CD14-positive monocyte (primary cell): ENCODE results near the gene FBXL4. TPM values are rescaled to one million over a fixed set of nuclear protein-coding genes. Genes with fewer than 3 reads are reported as not detected.

Experiments used
- DNase-seq, 3 donors: peaks; one replicate each; pipeline ENCODE4 v3.0.0-alpha.2; 2011 to 2022
- H2AFZ ChIP-seq: 2 replicates; pipeline ENCODE4 v1.6.0; 2012; ENCODE audit warnings: mild to moderate bottlenecking, low read depth, low read length, inconsistent platforms; ENCODE audit not compliant: insufficient read depth, poor library complexity, severe bottlenecking
- H3K27ac ChIP-seq, 2 donors: 1 replicate in 1 of 2; 2 replicates in 1 of 2; pipeline ENCODE4 v1.5.1; 2012 to 2013; ENCODE audit warnings: low read length in 2 of 2, control low read depth in 1 of 2, inconsistent platforms in 1 of 2, low read depth in 1 of 2, mild to moderate bottlenecking in 1 of 2
- H3K27me3 ChIP-seq, 2 donors: one replicate each; pipeline versions ENCODE4 v1.6.0 to v1.6.1; 2011 to 2013; ENCODE audit warnings: low read length in 2 of 2; ENCODE audit not compliant: control insufficient read depth in 2 of 2, insufficient read depth in 2 of 2
- H3K36me3 ChIP-seq, 2 donors: replicated peaks in 1 of 2; 1 replicate in 1 of 2; 2 replicates in 1 of 2; pipeline versions ENCODE4 v1.5.1 to v1.6.1; 2012 to 2013; ENCODE audit warnings: low read length in 2 of 2, control low read depth in 1 of 2, inconsistent platforms in 1 of 2, mild to moderate bottlenecking in 1 of 2; ENCODE audit not compliant: insufficient read depth in 2 of 2, control insufficient read depth in 1 of 2
- H3K4me1 ChIP-seq, 2 donors: 1 replicate in 1 of 2; 2 replicates in 1 of 2; pipeline versions ENCODE4 v1.5.1 to v1.6.1; 2012 to 2013; ENCODE audit warnings: low read length in 2 of 2, control low read depth in 1 of 2, inconsistent platforms in 1 of 2, mild to moderate bottlenecking in 1 of 2, moderate library complexity in 1 of 2; ENCODE audit not compliant: insufficient read depth in 2 of 2, control insufficient read depth in 1 of 2
- H3K4me2 ChIP-seq: replicated peaks from 2 replicates; pipeline ENCODE3; 2012; ENCODE audit warnings: low read length, moderate library complexity, mild to moderate bottlenecking; ENCODE audit not compliant: poor library complexity, severe bottlenecking; ENCODE audit errors: extremely low read depth
- H3K4me3 ChIP-seq, 3 experiments: fragments of 200-600 bp in 1 of 3; sonication (generic) in 1 of 3; replicated peaks in 1 of 3; 1 replicate in 2 of 3; 2 replicates in 1 of 3; pipeline ENCODE4 v1.5.1; 2011 to 2013; ENCODE audit warnings: low read length in 3 of 3, mild to moderate bottlenecking in 3 of 3, control low read depth in 2 of 3, low read depth in 2 of 3, inconsistent platforms in 1 of 3, moderate library complexity in 1 of 3
- H3K79me2 ChIP-seq: 2 replicates; pipeline ENCODE4 v1.6.0; 2012; ENCODE audit warnings: mild to moderate bottlenecking, control low read depth, inconsistent platforms, low read length, moderate library complexity; ENCODE audit not compliant: insufficient read depth
- H3K9ac ChIP-seq: 2 replicates; pipeline ENCODE4 v1.6.0; 2017; ENCODE audit warnings: low read length, mild to moderate bottlenecking; ENCODE audit not compliant: insufficient read depth, poor library complexity, severe bottlenecking
- H3K9me3 ChIP-seq, 2 donors: replicated peaks in 1 of 2; 1 replicate in 1 of 2; 2 replicates in 1 of 2; pipeline versions ENCODE4 v1.5.1 to v1.6.1; 2012 to 2013; ENCODE audit warnings: low read length in 2 of 2, control low read depth in 1 of 2; ENCODE audit not compliant: control insufficient read depth in 1 of 2, insufficient read depth in 1 of 2
- H4K20me1 ChIP-seq: 2 replicates; pipeline ENCODE4 v1.6.0; 2012; ENCODE audit warnings: mild to moderate bottlenecking, low read length, control low read depth, moderate library complexity; ENCODE audit not compliant: insufficient read depth
- H3K27ac Mint-ChIP-seq, 7 donors: one replicate each; pipeline ENCODE4 v1.8.0; 2020; ENCODE audit warnings: mild to moderate bottlenecking in 7 of 7, mixed read lengths in 7 of 7, moderate library complexity in 6 of 7, inconsistent platforms in 2 of 7
- H3K27me3 Mint-ChIP-seq, 3 donors: one replicate each; pipeline ENCODE4 v1.8.0; 2021 to 2022; ENCODE audit warnings: low read depth in 3 of 3, mild to moderate bottlenecking in 3 of 3, mixed read lengths in 3 of 3, moderate library complexity in 3 of 3, inconsistent platforms in 1 of 3
- H3K36me3 Mint-ChIP-seq, 2 donors: one replicate each; pipeline ENCODE4 v1.8.0; 2020; ENCODE audit warnings: mixed read lengths in 2 of 2, inconsistent platforms in 1 of 2, mild to moderate bottlenecking in 1 of 2
- H3K4me1 Mint-ChIP-seq: one replicate; pipeline ENCODE4 v1.8.0; 2020; ENCODE audit warnings: mild to moderate bottlenecking, mixed read lengths
- H3K4me3 Mint-ChIP-seq, 2 donors: one replicate each; pipeline ENCODE4 v1.8.0; 2020; ENCODE audit warnings: mild to moderate bottlenecking in 2 of 2, mixed read lengths in 2 of 2, moderate library complexity in 1 of 2
- H3K9me3 Mint-ChIP-seq, 7 donors: one replicate each; pipeline ENCODE4 v1.8.0; 2020 to 2022; ENCODE audit warnings: mixed read lengths in 7 of 7, mild to moderate bottlenecking in 6 of 7, moderate library complexity in 6 of 7, inconsistent platforms in 2 of 7
- CTCF ChIP-seq: fragments of 200-600 bp; IDR thresholded peaks from one replicate; pipeline ENCODE4 v1.8.0; 2022; ENCODE audit warnings: antibody characterized with exemption, mild to moderate bottlenecking
- WGBS: methylation state at CpG from one replicate; pipeline ENCODE4 v1.1.5; 2013; ENCODE audit warnings: missing lambda C conversion rate; ENCODE audit not compliant: insufficient coverage; 5-methylcytosine and 5-hydroxymethylcytosine counted together
- intact Hi-C, 2 donors: fragments of 100-400 bp; cut with micrococcal nuclease; formaldehyde crosslinking; loops; one replicate each; pipeline versions ENCODE4 v1.15.0 to v1.15.1; 2023
- polyA plus RNA-seq, 3 donors: library from polyadenylated mRNA; depleted of rRNA in 1 of 3; unstranded in 2 of 3; stranded (reverse) in 1 of 3; fragments of 300-500 nt in 2 of 3; fragments of >200 nt in 1 of 3; fragmentation: Illumina TruSeq in 2 of 3; gene quantifications; 1 replicate in 2 of 3; 2 replicates in 1 of 3; pipeline ENCODE4 v1.2.3, GENCODE V29; 2012 to 2021

FBXL4 gene
- polyA plus RNA-seq, 3 donors, result 5.7 to 10.9 (median 8.6) TPM

- Mint-ChIP-seq H3K4me1 (peaks cover 5% of the 10 kb centered on the region), H3K36me3 (no peaks in the 10 kb centered on the region), H3K9me3 (peaks cover 0 to 6% (median 3%) of the 10 kb centered on the region in 7 donors), H3K27me3 (peaks cover 0 to 3% (median 0%) of the 10 kb centered on the region in 3 donors), H3K27ac (no peak overlapping the region), H3K4me3 (no peak overlapping the region)
- no peaks in the 10 kb centered on the region for H3K4me1 ChIP-seq
- DNase-seq, result no peak
- no peak overlapping the region for H3K4me3 ChIP-seq
- H3K79me2 ChIP-seq, result no peaks in the 10 kb centered on the region
- no peak overlapping the region for H3K27ac ChIP-seq
- no peaks in the 10 kb centered on the region for H3K9me3 ChIP-seq
- no CpG with 5 or more reads among the region's 1 CpG for WGBS
- H3K4me2 ChIP-seq, result no peak overlapping the region
- no peak overlapping the region for H3K9ac ChIP-seq
- no peaks in the 10 kb centered on the region for H4K20me1 ChIP-seq
- intact Hi-C loops, result no loop called here
- no peaks in the 10 kb centered on the region for H3K36me3 ChIP-seq
- no peak for TF ChIP-seq CTCF
- no peak overlapping the region for H2AFZ ChIP-seq
- H3K27me3 ChIP-seq, result no peaks in the 10 kb centered on the region
Measured at GRCh38 chr6:98970469-98970868, 22.7 kb upstream of the FBXL4 start.

DNA sequence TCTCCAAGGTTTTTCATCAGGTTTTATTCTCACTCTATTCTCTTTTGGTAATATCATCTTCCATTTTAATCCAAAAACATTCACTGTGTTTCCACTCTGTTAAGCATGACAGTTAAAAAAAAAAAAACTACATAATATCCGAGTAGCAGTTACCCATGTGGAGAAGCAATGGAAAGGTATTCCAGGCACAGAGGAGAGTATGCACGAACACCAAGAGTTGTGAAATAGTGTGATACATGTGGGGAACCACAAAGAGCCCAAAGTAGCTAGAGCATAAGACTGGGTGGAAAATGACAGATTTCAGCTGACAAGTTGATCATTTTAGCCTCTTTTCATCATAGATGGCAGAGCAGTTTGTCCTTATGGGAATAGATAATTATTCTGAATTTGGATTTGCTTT lies 19.9 kb upstream of the FBXL4 start:
- peaks cover 0 to 3% (median 2%) of the 10 kb centered on the region in 3 donors for H3K27me3 Mint-ChIP-seq
- 45% methylated on average over 1 of the region's 2 CpGs for WGBS
- Histone ChIP-seq H3K79me2 (no peaks in the 10 kb centered on the region), H4K20me1 (no peaks in the 10 kb centered on the region), H2AFZ (no peak overlapping the region), H3K4me2 (no peak overlapping the region), H3K27ac (no peak overlapping the region), H3K9me3 (no peaks in the 10 kb centered on the region), H3K4me1 (no peaks in the 10 kb centered on the region), H3K27me3 (no peaks in the 10 kb centered on the region), H3K4me3 (no peak overlapping the region), H3K36me3 (no peaks in the 10 kb centered on the region), H3K9ac (no peak overlapping the region)
- intact Hi-C loops, result no loop called here
- no peak overlapping the region for H3K4me3 Mint-ChIP-seq
- peaks cover 0 to 6% (median 3%) of the 10 kb centered on the region in 7 donors for H3K9me3 Mint-ChIP-seq
- DNase-seq, result no peak
- no peaks in the 10 kb centered on the region for H3K36me3 Mint-ChIP-seq
- no peaks in the 10 kb centered on the region for H3K4me1 Mint-ChIP-seq
- no peak for TF ChIP-seq CTCF
- no peak overlapping the region for H3K27ac Mint-ChIP-seq
